Left renal cortex interstitium (tissue), 4 donors: ENCODE measurements around the gene ACAA2. TPM values are rescaled to one million over a fixed set of nuclear protein-coding genes. Genes with fewer than 3 reads are reported as not detected.

ENCODE experiments used
- DNase-seq, 4 donors: peaks; one replicate each; pipeline ENCODE4 v3.0.0-alpha.2; 2013; ENCODE audit warnings: low read depth in 4 of 4, low spot score in 2 of 4, missing footprints in 1 of 4
- polyA plus RNA-seq, 4 donors: library from polyadenylated mRNA; unstranded; fragments of 120-200 nt; gene quantifications; one replicate each; pipeline ENCODE4 v1.2.1, GENCODE V29; 2013; ENCODE audit not compliant: insufficient read length in 4 of 4

ACAA2 gene, protein sequence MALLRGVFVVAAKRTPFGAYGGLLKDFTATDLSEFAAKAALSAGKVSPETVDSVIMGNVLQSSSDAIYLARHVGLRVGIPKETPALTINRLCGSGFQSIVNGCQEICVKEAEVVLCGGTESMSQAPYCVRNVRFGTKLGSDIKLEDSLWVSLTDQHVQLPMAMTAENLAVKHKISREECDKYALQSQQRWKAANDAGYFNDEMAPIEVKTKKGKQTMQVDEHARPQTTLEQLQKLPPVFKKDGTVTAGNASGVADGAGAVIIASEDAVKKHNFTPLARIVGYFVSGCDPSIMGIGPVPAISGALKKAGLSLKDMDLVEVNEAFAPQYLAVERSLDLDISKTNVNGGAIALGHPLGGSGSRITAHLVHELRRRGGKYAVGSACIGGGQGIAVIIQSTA
- 100 to 1,000 TPM; 208 to 282 (median 236) TPM for polyA plus RNA-seq

DNA sequence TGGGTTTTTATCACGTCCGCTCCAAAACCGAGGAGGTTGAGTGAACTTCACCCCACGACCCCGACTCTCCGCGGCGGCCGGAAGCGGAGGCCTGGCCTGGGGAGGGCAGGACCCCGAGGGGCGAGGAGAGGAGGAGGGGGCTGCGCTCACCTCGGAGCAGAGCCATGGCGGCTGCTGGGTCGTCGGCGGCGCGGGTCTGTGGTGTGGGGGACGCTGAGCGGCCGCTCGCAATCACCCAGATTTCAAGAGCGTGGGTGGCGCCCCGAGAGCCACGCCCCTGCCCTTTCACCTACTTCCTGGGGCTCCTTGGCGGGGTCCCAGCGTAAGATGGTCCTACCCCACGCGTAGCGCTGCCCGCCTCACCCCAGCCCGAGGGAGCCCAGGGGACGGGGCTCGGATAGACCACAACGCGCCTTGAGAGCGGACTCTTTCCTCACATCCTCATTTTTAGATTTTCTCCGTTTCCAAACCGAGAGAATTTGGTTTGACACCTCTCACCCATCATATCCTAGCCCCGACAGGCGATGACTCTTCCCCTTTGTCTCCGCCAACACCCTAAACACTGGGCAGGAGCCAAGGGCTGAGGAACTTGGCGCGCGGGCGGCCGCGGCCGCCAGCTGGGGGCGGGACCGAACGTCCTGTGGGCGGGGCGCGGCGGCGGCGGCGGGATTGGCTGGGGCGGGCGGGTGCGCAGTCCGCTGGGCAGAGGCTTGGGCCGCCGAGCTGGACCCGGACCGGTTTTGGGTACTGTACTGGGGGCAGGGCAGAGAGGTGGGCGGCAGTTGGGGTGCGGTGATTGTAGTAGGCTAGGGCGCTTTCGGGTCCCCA is at the start of gene ACAA2:
Gene ACAA2, minus strand, starts transcription at position 215 of the 828 bp plus-strand sequence. Its CDS starts 49 bp downstream, at position 166.
- peak; percentile 71 to 87 (median 74) for DNase-seq

DNA sequence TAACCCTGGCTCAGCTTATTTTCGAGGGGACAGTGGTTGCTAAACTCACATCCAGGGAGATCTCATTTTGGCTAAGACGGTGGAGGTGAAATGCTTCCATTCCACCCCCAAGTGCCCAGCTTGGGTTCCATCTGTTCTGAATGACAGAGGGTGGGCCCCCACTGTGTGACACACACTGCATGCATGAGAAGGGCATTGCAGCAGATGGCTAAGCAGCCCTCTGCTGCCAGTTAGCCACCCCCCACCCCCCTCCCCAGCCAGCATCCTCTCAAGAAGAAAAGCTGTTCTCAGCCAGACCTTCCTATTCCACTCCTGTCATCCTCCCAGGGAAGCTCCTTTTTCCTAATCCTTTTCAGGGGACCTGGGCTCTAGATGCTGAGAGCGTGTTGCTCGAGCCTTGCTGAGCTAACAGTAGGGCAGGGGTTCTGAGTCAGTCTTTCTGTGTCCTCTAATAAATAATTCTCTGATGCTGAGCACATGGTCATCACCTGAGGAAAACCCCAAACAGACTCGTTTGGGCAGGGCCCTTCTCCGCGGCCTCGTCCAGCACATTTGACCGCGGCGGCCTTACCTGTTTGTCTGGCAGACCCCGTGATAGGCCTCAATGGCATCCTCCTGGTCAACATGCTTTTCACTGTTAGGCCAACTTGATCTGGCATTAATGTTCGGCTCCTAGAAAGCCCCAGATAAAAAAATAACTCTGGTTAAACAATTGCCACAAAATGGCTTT is 49.5 kb upstream of the ACAA2 start:
- DNase-seq, result no peak

DNA sequence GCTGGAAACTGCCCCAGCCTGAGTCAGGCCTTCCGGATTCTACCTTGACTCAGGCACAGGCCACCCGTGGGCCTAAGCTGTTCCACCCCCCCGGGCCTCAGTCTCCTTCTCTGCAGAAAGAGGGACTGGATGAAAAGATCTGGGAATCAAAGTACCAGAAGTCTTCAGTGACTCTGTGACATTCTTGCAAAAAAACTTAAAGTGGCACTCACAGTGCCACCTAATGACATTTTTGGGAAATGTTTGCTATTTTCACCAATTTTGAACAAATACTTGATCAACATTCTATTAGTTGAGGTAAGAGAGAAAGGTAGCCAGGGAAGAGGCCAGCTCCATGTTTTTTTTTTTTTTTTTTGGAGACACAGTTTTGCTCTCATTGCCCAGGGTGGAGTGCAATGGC is 48.3 kb upstream of the ACAA2 start:
- no peak for DNase-seq

DNA sequence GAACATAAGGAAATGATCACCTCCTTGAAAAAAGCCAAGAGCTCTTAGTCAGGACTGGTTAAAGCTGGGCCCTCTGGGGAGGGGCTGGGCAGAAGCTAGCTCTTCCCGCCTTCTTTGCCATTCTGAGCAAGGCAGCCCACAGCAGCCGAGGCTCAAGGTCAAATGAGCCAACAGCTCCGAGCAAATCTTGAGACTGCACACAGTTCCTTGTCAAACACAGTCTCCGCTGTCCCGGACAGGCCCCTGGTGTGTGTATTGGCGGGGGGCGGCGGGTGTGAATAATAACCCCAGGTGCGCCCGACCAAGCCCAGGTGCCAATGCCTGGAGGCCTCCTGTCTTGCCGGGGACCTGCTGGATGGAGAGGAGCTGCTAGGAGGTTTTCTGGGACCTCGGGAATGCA is 46.4 kb upstream of the ACAA2 start:
- DNase-seq, result no peak

DNA sequence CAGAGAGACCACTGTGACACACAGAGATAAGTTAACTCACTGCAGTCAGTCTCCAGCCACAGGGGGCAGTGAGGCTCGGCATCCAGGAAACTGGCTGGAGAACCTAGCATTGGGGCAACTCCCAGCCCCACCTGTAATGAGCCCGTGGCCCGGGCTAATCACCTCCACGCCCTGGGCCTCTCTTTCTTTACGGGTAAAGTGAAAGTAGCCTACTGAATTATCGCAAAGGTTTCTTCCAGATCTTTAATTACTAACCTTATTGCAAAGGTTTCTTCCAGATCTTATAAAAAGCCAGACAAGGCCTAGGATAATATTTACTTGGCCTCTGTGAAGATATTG is 45.7 kb upstream of the ACAA2 start:
- no peak for DNase-seq

DNA sequence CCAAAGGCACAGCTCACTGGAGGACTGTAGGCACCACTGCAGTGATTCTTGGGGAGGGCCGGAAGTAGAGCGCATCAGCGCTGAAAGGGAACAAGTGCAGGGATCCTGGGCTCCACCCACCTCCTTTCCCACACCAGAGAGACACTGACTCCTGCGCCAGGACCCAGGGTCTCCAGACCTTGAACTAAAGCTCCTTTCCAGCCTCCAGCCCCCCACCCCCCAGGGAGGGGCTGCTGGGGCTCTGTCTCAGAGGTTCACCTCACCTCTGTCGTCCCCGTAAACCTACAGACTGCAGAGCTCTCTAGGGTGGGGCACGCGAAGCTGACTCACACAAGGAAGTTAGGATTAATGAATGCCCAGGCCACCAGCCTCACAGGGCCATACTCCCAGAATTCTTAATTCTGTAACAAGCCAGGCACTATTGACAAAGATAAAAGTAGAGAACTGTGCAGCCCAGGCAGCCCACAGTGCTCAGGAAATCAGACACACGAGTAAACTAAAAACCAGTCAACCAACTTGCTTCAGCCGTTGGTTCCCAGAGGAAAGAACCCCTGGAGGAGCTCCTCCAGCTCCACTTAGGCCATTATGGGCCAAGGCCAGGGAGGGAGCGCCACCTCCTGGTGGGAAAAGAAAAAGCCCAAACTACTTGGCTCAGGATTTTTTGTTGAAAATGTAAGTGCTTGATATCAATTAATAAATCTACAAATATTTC is 45.1 kb upstream of the ACAA2 start:
- peak; percentile 48 to 75 (median 56) for DNase-seq

DNA sequence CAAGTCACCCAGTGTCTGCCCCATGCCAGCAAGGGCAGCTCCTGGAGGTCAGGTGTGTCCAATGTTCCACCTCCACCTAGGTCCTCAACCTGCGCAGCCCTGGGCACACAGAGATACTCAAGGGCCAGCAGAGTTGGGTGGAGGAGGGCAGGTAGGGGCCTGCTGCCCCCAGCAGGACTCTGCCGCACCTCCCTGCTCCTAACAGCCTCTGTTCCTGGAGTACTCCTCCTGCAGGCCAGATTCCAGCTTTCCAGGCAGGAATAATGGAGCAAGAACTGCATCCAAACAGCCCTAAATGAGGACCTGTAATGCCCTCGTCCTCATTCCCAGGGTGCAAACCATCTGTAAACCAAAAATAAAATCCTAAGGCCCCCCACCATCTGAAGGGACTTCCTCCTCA is 44.4 kb upstream of the ACAA2 start:
- DNase-seq, result no peak

DNA sequence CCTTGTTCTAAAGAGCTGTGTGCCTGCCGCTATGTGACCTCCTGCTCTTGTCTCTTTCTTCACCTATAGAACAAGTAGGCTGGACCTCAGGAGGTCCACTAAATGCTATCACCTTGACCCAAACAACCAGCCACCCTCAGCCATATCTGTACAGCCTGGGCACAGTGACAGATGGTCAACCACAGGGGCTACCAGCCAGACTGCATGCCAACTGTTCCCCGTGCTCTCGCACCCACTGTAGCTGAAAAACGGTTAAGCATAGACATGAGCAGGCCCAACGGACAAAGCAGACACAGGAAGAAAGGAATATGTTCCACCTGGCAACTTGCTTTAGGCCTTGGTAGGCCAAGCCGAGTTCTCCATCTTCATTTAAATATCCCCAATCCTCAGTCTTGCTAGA is 43.2 kb upstream of the ACAA2 start:
- no peak for DNase-seq

DNA sequence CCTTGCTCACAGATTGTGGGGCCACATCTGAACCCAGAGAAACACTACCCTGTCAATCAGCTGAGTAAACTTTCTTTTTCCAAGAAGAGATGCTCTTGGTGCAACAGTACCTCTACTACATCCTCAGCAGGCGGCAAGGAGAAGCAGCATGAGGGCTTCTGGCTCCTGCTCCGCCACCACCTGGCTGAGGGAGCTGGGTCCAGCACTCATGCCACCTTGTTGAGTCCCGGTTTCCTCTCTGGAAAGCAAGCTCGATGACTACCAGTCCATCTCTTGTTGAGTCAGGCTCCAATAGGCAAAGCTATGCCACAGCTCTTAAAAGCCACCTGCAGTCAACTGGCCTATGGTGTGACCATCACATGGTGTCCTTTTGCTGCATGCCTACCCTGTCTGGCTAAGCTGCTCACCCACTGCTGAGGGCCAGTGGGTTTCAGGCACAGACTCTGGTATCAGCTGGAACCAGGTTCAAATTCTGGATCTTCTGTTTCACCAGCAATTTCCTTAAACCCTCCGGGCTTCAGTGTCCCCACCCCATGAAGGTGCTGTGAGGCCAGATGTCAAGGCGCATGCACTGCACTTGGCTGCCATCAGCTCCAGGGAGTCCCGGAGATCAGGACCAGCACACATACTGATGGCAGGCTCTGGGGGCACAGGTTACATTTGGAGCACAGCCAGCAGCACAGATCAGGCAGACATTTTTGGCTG is 42.5 kb upstream of the ACAA2 start:
- DNase-seq, result no peak

DNA sequence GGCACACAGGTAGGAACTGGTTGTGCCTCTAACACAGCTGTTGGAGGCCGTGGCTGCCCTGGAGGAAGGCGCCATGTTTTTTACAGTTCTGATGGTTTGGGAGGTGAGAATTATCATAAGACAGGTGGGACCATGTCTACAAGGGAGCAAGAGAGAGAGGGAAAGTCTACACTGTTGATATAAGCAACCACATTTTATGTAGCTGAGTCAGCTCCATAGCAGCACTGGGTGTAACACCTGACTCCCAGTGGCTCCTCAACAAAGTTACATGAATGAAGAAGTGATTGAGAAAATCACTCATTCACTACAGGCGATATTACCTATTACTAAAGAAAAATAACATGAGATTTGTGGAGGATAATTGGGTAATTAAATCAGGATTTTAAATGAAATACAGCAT is 41.3 kb upstream of the ACAA2 start:
- DNase-seq, result no peak

DNA sequence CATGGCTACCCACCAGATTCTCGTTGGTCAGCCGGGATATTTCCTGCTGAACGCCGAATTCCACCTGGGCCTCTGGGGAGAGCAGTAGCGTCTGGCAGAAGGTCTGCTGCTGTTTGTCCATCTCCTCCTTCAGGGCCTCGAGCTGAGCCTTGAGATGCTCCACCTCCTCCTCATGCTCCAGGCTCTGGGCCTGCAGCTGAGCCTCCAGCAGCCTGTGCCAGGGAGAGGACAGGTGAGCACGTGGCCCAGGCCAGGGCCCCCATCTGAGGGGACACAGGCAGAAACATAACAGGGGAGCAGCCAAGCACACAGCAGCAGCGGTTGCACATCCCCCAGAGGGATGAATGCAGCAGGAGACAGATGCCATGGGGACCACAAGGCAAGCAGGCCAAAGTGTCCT is 40.1 kb upstream of the ACAA2 start:
- no peak for DNase-seq

DNA sequence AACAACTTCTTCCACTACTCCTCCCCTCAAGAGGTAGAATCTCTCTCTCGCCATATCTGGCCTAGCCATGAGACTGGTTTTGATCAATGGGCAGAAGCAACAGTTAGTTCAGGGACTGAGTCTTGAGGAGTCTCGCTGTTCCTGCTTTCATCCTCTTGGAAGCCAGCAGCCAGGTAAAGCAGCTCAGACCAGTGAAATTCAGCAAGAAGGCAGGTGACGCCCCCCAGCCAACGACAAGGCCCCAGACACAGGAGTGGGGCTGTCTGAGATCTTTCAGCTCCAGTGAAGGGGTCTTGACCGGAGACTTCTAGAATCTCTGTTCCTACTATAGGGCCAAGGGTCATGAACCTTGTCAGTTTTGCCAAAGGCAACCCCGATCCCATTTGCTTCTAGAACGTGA is 39.7 kb upstream of the ACAA2 start:
- no peak for DNase-seq

DNA sequence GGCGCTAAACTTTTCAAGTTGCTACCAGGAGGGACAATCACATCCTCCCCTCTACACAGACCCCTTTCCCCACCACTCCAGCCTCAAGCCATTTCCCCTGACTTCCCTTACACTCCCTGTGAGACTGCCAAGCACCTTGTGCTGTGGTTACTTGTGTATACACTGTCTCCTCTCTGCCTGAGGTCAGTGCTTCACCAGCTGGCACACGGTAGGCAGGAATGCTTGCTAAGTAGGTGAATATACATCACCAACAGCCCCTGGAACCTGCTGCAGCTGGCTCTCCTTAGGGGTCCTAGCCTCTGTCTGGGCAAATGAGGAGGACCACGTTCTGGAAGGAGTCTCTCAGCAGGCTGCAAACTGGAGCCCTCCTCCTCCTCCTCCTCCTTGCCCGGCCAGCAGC is 38.3 kb upstream of the ACAA2 start:
- no peak for DNase-seq

DNA sequence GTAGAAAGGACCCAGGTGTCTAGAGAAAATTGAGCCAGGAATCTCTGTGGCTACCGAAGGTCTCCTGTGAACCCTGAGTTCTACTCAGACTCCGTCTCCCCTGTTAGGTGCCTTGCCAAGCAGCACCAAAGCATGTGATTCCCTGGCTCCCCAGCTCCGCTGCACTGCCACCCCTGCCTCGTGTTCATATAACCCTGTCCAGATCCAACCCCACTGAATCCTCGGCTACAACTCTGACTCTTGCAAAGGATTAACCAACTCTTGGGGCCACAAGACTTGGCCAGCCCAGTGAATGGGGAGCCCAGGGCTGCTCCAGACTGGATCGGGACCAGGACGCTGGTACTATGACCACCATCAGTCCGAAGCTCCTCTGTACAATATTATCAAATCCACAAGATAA is 37.3 kb upstream of the ACAA2 start:
- no peak for DNase-seq

DNA sequence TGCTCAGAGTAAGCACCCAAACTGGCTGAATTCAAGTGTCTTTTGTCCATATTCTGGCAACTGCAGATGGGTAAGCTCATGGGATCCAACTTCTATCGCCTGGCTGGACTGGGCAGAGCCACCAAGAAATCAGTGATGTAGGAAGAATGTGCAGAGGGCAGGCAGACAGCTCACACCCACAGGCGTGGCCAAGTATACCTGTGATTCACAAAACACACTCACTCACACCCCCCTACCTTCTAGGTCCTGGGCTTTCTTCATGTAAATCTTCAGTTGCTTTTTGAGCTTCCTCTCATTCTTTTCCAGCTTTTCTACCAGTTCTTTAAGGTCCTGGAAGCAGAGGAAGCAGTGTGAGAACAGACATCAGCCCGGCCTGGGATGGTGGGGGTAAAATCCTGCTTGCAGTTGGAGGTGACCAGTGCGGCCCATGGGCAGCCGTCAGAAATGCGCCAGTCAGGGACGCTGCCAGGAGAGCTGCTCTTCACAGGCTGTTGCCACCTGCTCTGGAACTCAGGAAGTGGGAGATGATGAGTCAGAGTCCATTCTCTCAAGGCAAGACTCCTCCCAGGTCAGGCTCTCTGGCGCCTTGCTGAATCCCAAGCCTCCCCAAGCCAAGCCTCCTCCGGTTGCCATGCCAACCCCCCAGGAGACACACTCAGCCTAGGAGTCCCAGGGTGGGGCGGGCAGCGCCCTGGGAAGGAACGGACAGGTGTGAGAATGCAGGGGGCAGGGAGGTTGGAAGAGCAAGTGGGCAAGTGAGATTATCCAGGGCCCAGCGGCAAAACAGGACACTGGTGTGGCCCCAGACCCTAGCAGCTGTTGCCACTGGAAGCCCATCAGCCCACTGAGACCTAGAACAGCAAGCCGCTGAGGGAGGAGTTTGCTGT is 36.2 kb upstream of the ACAA2 start:
- DNase-seq, result no peak

DNA sequence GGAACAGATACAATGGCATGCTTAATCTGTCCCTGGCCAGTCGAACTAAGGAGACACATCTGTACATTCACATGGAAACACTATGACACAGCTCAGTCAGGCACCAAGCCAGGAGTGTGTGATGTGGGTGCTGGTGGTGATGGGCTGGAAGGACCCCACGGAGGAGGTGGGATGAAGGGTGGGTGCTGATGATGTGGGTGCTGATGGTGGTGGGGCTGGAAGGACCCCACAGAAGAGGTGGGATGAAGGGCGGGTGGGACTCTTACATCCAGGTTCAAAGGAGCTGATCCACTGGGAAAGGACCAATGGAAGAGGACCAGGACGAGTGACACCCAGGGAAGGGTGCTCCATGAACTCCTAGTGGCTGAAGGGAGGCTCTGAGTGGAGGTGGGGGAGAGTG is 34.8 kb upstream of the ACAA2 start:
- no peak for DNase-seq

DNA sequence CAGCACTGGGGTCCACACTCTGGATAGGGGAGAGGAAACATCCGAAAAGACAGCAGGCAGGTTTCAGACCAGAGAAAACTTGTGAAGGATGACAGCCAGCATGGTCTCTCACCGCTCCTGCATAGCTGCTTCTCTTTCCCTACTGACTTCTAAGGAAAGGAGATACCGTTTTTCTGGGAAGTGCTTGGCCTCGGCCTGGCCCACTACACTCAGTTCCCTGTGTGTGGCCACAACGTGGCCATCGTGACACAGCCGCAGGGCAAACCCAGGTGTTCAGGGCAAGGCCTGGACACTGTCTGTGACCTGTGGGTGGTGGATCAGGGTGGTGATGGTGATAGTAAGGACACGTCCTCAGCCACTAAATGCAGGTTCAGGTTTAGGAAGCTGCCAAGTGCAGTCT is 34.2 kb upstream of the ACAA2 start:
- DNase-seq, result no peak

DNA sequence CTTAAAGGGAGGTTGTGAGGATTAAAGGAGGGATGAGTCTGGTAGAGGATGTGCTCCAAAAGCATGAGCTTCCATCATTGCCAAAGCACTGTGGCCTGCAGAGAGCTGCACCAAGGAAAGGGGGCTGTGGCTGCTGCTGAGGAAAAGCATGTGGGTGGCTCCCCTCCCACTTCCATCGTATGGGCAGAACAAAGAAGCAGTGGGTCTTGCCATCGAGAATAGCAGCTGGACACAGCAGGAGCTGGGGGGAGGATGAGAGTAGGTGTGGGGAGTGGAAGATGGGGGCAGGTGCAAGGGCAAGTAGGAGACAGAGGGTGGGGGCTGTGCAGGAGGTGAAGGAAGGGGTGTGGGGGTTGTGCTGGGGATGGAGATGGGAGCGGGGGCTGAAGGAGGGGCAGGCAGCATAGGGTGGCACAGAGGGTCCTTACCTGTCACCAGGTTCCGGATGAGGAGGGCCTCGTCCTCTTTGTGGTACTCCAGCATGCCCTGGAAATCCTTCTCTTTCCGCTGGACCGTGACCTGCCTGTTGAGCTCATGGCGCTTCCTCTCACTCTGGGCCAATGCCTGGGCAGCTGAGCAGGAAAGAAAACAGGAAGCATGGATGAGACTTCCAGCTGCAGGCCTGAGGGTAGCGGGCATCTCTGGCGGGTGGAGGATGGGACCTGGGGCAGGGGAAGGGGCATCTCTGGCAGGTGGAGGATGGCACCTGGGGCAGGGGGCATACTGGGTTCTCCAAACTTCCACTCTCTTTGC is 33.6 kb upstream of the ACAA2 start:
- no peak for DNase-seq

DNA sequence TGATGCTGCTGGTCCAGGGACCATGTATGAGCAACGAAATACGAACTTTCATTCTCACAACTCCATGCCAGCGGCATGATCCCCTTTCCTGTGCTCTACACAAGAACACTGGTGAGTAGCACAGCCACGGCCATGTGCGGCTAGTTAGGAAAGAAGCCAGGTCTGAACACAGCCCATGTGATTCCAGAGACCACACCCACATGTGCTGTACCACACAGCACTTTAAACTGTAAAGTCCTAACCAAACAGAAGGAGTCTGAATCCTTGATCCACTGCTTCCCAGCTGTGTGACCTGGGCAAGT is 33.0 kb upstream of the ACAA2 start:
- DNase-seq, result no peak
